HEK293 (cell line): ENCODE data around the gene CCDC40.

ENCODE experiments used
- BCL11A ChIP-seq: fragments of 450-650 bp; formaldehyde crosslinking; IDR thresholded peaks from 2 replicates; pipeline ENCODE4 v1.5.1; 2016; ENCODE audit warnings: low read depth, missing biosample characterization, missing genetic modification characterization
- CTCF ChIP-seq: fragments of 450-650 bp; formaldehyde crosslinking; IDR thresholded peaks from 2 replicates; pipeline ENCODE4 v1.5.1; 2016; ENCODE audit warnings: missing biosample characterization, missing genetic modification characterization
- HOXA7 ChIP-seq: sonication (generic); formaldehyde crosslinking; IDR thresholded peaks from 2 replicates; pipeline ENCODE4 v1.8.1; 2022; ENCODE audit warnings: missing genetic modification reagents, borderline replicate concordance
- PRDM1 ChIP-seq: fragments of 450-650 bp; formaldehyde crosslinking; IDR thresholded peaks from 2 replicates; pipeline ENCODE4; 2016; ENCODE audit warnings: missing biosample characterization, missing genetic modification characterization
- ZFP37 ChIP-seq: fragments of 450-650 bp; formaldehyde crosslinking; IDR thresholded peaks from 2 replicates; pipeline ENCODE4 v1.5.1; 2016; ENCODE audit warnings: missing biosample characterization, missing genetic modification characterization
- ZNF223 ChIP-seq: fragments of 450-650 bp; formaldehyde crosslinking; IDR thresholded peaks from 2 replicates; pipeline ENCODE4 v1.5.1; 2016; ENCODE audit warnings: missing biosample characterization, missing genetic modification characterization
- ZNF580 ChIP-seq: fragments of 450-650 bp; formaldehyde crosslinking; IDR thresholded peaks from 2 replicates; pipeline ENCODE4 v1.5.1; 2016; ENCODE audit warnings: missing biosample characterization, missing genetic modification characterization
- ZNF610 ChIP-seq: fragments of 450-650 bp; formaldehyde crosslinking; IDR thresholded peaks from 2 replicates; pipeline ENCODE4 v1.5.1; 2016; ENCODE audit warnings: missing biosample characterization, missing genetic modification characterization, borderline replicate concordance
- ZNF792 ChIP-seq: fragments of 450-650 bp; formaldehyde crosslinking; IDR thresholded peaks from 2 replicates; pipeline ENCODE4 v1.5.1; 2016; ENCODE audit warnings: missing biosample characterization, missing genetic modification characterization

- TF ChIP-seq CTCF (tag by site-specific recombination) (no peak), ZNF580 (no peak), PRDM1 (tag by site-specific recombination) (no peak), HOXA7 (CRISPR knock-in tag) (no peak), ZNF792 (tag by site-specific recombination) (no peak), ZNF223 (tag by site-specific recombination) (no peak), ZNF610 (tag by site-specific recombination) (no peak), ZFP37 (no peak), BCL11A (tag by site-specific recombination) (no peak)
Measured at GRCh38 chr17:80130992-80131391, 94.5 kb downstream of the CCDC40 start.
